Karpas-422 (cell line): ENCODE measurements around the gene RTN4RL1. TPM values are rescaled to one million over a fixed set of nuclear protein-coding genes. Genes with fewer than 3 reads are reported as not detected.

ENCODE experiments used
- DNase-seq: peaks from one replicate; pipeline ENCODE4 v3.0.0-alpha.2; 2015
- H2AFZ ChIP-seq: fragments of 200-600 bp; sonication (generic); 2 replicates; pipeline ENCODE4 v1.6.1; 2014; ENCODE audit warnings: antibody characterized with exemption, low read length, mixed read lengths
- H3K27ac ChIP-seq: fragments of 200-600 bp; sonication (generic); 2 replicates; pipeline ENCODE4 v1.5.1; 2014; ENCODE audit warnings: mild to moderate bottlenecking, low read length, moderate library complexity
- H3K27me3 ChIP-seq: fragments of 200-600 bp; sonication (generic); 2 replicates; pipeline ENCODE4 v1.6.1; 2014; ENCODE audit warnings: low read length, mixed read lengths
- H3K36me3 ChIP-seq: fragments of 200-600 bp; sonication (generic); 2 replicates; pipeline ENCODE4 v1.6.1; 2014; ENCODE audit warnings: low read length, mixed read lengths; ENCODE audit not compliant: insufficient read depth
- H3K4me1 ChIP-seq: fragments of 200-600 bp; sonication (generic); 2 replicates; pipeline ENCODE4 v1.6.1; 2014; ENCODE audit warnings: mild to moderate bottlenecking, low read length, mixed read lengths
- H3K4me2 ChIP-seq: fragments of 200-600 bp; sonication (generic); 2 replicates; pipeline ENCODE4 v1.6.1; 2014; ENCODE audit warnings: low read length, low read depth, mild to moderate bottlenecking; ENCODE audit not compliant: poor library complexity, severe bottlenecking
- H3K4me3 ChIP-seq: fragments of 200-600 bp; sonication (generic); 2 replicates; pipeline ENCODE4 v1.5.1; 2014; ENCODE audit warnings: mild to moderate bottlenecking, antibody characterized with exemption, low read length, mixed read lengths
- H3K79me2 ChIP-seq: fragments of 200-600 bp; sonication (generic); 2 replicates; pipeline ENCODE4 v1.6.1; 2014; ENCODE audit warnings: mild to moderate bottlenecking, low read length, mixed read lengths
- H3K9ac ChIP-seq: fragments of 200-600 bp; sonication (generic); 2 replicates; pipeline ENCODE4 v1.6.0; 2014; ENCODE audit warnings: low read length
- H3K9me2 ChIP-seq: fragments of 200-600 bp; sonication (generic), shearing (Covaris generic); replicated peaks from 2 replicates; pipeline ENCODE4 v1.6.0; 2014; ENCODE audit warnings: mild to moderate bottlenecking, low read length, moderate library complexity; ENCODE audit not compliant: insufficient read depth
- H3K9me3 ChIP-seq: fragments of 300-700, 200-600 bp; sonication (generic); 2 replicates; pipeline ENCODE4 v1.6.1; 2014; ENCODE audit warnings: low read length, mixed read lengths
- H4K20me1 ChIP-seq: fragments of 200-600 bp; sonication (generic); 2 replicates; pipeline ENCODE4 v1.6.1; 2014; ENCODE audit warnings: mild to moderate bottlenecking, antibody characterized with exemption, low read length, low read depth; ENCODE audit not compliant: insufficient read depth
- total RNA-seq: library from RNA; depleted of rRNA; stranded (reverse); fragments of >200 nt; shearing (Covaris generic); gene quantifications from 2 replicates; pipeline ENCODE4 v1.2.3, GENCODE V29; 2014; ENCODE audit warnings: low replicate concordance

Gene RTN4RL1
- total RNA-seq, 1 experiment from 2014 or later = 0.30 TPM

DNA sequence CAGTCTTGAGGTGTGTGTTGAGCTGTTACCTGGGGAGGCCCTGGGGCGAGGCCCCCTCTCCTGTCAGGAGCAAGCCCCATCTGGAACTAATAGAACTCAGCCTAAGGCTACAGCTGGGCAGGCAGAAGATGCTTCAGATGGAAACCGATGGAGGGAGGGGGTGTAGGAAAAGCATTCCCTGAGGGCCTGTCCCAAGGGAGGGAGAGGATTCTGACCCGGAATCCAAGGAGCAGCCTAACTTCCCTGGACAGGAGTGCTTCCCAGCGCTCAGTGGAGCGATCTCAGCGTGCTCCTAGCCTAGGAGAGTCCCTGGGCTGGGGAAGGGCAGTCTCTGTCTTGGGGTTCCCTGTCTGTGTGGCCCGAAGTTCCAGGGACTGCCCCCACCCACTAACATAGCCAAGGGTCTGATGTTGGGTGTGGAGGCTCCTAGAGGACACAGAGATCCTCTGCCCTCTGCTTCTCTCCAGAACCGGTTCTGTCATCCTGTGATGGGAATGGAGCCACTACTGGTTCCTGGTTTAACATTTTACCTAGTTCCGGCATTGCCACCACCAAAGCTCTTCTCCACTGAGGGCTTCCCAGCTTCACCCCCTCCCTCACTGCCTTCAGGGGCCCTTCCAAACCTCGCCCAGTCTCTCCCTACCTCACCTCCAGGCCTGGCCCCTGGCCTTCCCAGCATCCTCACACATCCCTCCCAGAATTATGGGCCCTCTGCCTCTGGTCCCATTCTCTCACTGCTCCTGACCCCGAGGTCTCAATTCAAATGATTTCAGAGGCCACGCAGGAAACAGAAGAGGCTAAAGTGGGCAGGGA, 58.7 kb downstream of the RTN4RL1 start:
- H3K4me3 ChIP-seq = no peak overlapping the region
- no peaks in the 10 kb centered on the region for H3K27me3 ChIP-seq
- no peaks in the 10 kb centered on the region for H4K20me1 ChIP-seq
- no peaks in the 10 kb centered on the region for H3K9me3 ChIP-seq
- no peak overlapping the region for H3K27ac ChIP-seq
- no peaks in the 10 kb centered on the region for H3K79me2 ChIP-seq
- no peaks in the 10 kb centered on the region for H3K36me3 ChIP-seq
- H3K9ac ChIP-seq = no peak overlapping the region
- H3K9me2 ChIP-seq = no peaks in the 10 kb centered on the region
- no peak overlapping the region for H3K4me2 ChIP-seq
- H3K4me1 ChIP-seq = no peaks in the 10 kb centered on the region
- H2AFZ ChIP-seq = no peak overlapping the region
- no peak for DNase-seq

DNA sequence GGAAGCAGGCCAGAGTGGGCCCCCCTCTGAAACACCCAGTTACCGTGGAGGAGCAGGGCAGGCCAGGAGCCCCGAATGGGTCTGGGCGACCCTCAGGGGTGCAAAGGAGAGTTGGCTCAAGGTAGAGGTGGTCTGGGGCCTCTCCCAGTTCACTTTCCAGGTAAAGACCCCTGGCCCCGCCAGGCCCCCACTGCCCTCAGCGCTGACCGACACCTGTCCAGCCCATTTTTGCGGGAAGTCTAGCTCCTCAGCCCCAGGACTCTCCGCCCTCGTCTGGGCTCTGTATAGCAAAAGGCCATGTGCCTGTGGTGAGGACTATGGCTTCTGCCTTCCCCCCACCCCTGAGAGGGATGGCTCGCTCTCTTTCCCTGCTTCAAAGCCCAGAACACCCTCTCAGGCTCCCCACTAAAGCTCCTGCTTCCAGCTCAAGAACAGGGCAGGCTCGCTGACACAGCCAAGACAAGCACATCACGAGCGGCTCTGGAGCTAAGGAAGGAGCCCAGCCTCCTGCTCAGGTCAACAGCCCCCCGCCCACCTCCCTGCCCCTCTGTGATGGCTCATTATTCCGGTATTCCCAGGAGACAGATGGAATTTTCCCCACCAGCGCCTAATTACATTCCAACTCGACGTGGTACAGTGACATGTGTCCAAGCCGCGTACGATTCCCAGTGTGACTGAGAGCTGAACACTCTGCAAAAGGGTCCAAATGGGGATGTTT, 59.4 kb downstream of the RTN4RL1 start:
- Histone ChIP-seq H3K27me3 (no peaks in the 10 kb centered on the region), H3K79me2 (no peaks in the 10 kb centered on the region), H3K36me3 (no peaks in the 10 kb centered on the region), H3K9me3 (no peaks in the 10 kb centered on the region), H4K20me1 (no peaks in the 10 kb centered on the region), H3K4me3 (no peak overlapping the region), H2AFZ (no peak overlapping the region), H3K4me2 (no peak overlapping the region), H3K27ac (no peak overlapping the region), H3K4me1 (no peaks in the 10 kb centered on the region), H3K9me2 (no peaks in the 10 kb centered on the region), H3K9ac (no peak overlapping the region)
- DNase-seq = no peak

DNA sequence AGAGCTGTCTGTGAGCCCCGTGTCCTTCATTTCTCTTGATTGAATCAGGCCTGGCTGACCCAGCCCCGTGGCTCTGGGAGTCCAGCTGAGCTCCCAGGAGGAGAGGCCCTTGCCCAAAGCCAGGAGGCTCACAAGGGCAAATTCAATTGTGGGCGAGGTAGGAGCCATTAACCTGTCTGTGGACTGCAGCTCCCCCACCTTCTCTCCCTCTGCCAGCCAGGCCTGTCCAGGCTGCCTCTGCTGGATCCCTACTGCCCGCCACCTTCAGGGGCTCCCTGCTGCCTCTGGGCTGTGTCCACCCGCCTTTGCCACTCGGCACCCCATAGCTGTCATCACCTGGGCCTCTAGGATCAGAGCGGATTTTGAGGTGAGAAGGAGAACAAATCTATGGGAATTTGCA, 61.9 kb downstream of the RTN4RL1 start:
- Histone ChIP-seq H3K27ac (no peak overlapping the region), H3K4me2 (no peak overlapping the region), H3K9me2 (no peaks in the 10 kb centered on the region), H4K20me1 (no peaks in the 10 kb centered on the region), H2AFZ (no peak overlapping the region), H3K79me2 (no peaks in the 10 kb centered on the region), H3K36me3 (no peaks in the 10 kb centered on the region), H3K9me3 (no peaks in the 10 kb centered on the region), H3K4me1 (no peaks in the 10 kb centered on the region), H3K4me3 (no peak overlapping the region), H3K9ac (no peak overlapping the region), H3K27me3 (no peaks in the 10 kb centered on the region)
- no peak for DNase-seq

DNA sequence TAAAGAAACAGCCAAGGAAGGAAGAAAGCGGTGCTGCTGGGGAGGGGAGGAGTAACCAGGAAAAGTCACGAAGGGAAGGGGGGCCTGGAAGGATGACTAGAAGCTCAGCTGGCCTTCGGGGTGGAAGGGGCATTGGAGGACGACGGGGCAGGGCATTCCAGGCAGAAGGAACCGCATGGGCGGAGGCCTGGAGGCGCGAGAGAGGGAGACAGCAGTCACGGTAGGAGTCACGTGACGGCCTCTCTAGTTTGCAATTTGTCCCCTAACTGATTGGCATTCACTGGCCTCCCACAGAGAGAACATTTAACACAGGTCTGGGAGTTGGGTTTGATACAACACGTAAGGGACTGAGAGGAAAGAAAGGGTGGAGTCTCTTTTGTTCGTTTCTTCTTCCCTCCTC, 63.9 kb downstream of the RTN4RL1 start:
- no peaks in the 10 kb centered on the region for H3K4me1 ChIP-seq
- H4K20me1 ChIP-seq = no peaks in the 10 kb centered on the region
- no peak overlapping the region for H3K9ac ChIP-seq
- H3K4me2 ChIP-seq = no peak overlapping the region
- DNase-seq = no peak
- no peaks in the 10 kb centered on the region for H3K79me2 ChIP-seq
- H3K9me2 ChIP-seq = no peaks in the 10 kb centered on the region
- H3K27me3 ChIP-seq = no peaks in the 10 kb centered on the region
- no peaks in the 10 kb centered on the region for H3K9me3 ChIP-seq
- H3K27ac ChIP-seq = no peak overlapping the region
- no peak overlapping the region for H2AFZ ChIP-seq
- H3K4me3 ChIP-seq = no peak overlapping the region
- no peaks in the 10 kb centered on the region for H3K36me3 ChIP-seq

DNA sequence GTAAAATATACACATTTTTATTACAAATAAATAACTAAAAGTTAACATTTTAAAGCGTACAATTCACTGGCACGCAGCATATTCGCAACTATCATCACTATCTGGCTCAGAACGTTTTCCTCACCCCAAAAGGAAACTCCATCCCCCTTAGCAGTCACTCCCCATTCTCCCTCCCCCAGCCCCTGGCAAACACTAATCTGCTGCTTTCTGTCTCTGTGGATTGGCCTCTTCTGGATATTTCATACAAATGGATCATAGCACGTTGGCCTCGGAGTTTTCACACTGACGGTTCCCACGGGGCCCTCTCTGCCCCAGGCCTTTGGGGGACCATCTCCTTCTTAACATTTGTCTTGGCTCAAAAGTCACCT, 64.6 kb downstream of the RTN4RL1 start:
- no peaks in the 10 kb centered on the region for H4K20me1 ChIP-seq
- H3K9me3 ChIP-seq = no peaks in the 10 kb centered on the region
- no peak overlapping the region for H3K27ac ChIP-seq
- no peaks in the 10 kb centered on the region for H3K79me2 ChIP-seq
- H3K4me1 ChIP-seq = no peaks in the 10 kb centered on the region
- H3K4me2 ChIP-seq = no peak overlapping the region
- H3K9ac ChIP-seq = no peak overlapping the region
- H2AFZ ChIP-seq = no peak overlapping the region
- DNase-seq = no peak
- H3K9me2 ChIP-seq = no peaks in the 10 kb centered on the region
- no peaks in the 10 kb centered on the region for H3K36me3 ChIP-seq
- no peaks in the 10 kb centered on the region for H3K27me3 ChIP-seq
- no peak overlapping the region for H3K4me3 ChIP-seq

DNA sequence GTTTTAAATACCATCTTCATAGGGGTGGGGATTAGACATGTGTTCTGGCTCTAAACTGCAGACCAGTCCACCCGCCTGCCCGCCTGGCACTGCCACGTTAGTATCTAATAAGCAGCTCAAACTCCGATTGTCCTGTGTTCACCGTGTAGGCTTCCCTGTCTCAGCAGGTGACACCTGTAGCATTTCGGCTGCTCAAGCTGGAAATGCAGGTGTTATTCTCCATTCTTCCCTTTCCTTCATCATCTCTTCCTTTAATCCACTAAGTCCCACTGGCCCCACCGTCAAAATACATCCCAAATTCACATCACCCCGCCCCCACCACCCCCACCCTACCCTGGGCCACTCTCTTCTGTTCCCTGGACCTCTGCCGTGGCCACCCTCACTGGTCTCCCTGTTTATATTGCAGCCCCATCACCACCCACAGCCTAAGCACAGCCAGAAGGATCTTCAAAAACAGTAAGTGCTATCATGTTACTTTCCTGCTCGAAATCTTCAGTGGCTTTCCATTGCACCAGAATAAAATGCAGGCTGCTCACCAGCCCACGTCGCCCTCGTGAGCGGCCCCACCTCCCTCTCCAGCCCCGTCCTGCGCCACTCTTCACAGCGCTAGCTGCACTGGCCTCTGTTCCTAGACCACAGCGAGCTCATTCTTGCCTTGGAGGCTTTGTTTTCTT, 65.1 kb downstream of the RTN4RL1 start:
- H3K36me3 ChIP-seq = no peaks in the 10 kb centered on the region
- H3K79me2 ChIP-seq = no peaks in the 10 kb centered on the region
- no peaks in the 10 kb centered on the region for H3K4me1 ChIP-seq
- no peaks in the 10 kb centered on the region for H3K9me3 ChIP-seq
- no peak overlapping the region for H3K9ac ChIP-seq
- no peak overlapping the region for H3K4me3 ChIP-seq
- H2AFZ ChIP-seq = no peak overlapping the region
- no peak overlapping the region for H3K4me2 ChIP-seq
- no peaks in the 10 kb centered on the region for H3K9me2 ChIP-seq
- no peak overlapping the region for H3K27ac ChIP-seq
- H3K27me3 ChIP-seq = no peaks in the 10 kb centered on the region
- H4K20me1 ChIP-seq = no peaks in the 10 kb centered on the region
- DNase-seq = no peak

DNA sequence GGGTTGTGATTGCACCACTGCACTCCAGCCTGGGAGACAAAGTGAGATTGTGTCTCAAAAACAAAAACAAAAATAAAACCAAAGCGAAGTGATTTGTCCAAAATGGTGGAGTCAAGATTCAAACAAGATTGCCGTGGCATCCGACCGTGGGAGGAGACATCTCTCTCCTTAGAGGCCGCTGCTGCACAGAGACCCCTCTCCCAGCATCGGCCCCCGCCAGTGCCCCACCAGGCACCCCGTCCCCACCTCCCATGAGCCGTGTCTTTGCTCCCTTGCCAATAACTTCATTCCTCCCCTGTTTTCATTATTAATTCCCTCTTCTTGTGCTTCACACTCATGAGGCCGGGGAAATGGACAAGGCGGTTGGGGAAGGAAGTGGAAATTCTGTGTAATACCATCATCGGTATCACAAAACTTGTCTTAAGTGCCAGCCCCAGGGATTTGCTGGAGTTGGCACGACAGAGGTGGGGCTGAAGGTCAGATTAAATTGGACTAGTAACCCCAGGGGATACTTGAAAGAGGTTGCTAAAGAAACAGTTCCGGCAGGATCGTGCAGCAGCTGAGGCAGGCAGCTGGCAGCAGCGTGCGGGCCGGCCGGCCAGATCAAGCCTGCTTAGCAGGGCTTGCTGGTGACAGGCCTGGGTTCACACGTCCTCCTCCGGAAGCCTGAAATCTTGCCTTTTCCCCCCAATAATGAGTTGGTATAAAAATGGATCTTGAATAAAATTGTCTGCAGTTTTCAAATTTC, 66.8 kb downstream of the RTN4RL1 start:
- H3K79me2 ChIP-seq = no peaks in the 10 kb centered on the region
- no peaks in the 10 kb centered on the region for H3K27me3 ChIP-seq
- no peak overlapping the region for H2AFZ ChIP-seq
- H3K4me1 ChIP-seq = no peaks in the 10 kb centered on the region
- no peaks in the 10 kb centered on the region for H3K36me3 ChIP-seq
- no peaks in the 10 kb centered on the region for H3K9me2 ChIP-seq
- no peak overlapping the region for H3K4me2 ChIP-seq
- no peaks in the 10 kb centered on the region for H3K9me3 ChIP-seq
- no peak overlapping the region for H3K27ac ChIP-seq
- DNase-seq = no peak
- H3K9ac ChIP-seq = no peak overlapping the region
- H3K4me3 ChIP-seq = no peak overlapping the region
- no peaks in the 10 kb centered on the region for H4K20me1 ChIP-seq

DNA sequence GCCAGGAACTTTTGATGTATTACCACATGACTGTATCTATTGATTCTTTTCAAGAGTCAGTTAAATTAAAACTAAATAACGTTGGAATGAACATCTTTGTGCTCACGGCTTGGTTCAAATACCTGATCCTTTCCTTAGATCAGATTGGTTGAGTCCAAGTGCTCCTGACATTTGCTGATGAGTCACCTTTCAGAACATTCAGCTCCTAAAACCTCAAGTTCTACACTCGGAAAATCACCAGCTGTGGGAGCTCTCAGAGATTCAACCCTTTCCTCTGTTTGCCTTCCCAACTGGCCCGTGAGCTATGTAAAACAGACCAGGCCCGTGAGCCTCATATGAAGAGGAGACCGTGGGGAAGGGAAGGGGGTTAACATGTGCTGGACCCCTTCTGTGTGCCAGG, 68.1 kb downstream of the RTN4RL1 start:
- DNase-seq = no peak
- no peaks in the 10 kb centered on the region for H3K36me3 ChIP-seq

More for the DNA sequence above, 68.1 kb downstream of the RTN4RL1 start:
- Histone ChIP-seq H3K9me3 (no peaks in the 10 kb centered on the region), H4K20me1 (no peaks in the 10 kb centered on the region), H3K9ac (no peak overlapping the region), H2AFZ (no peak overlapping the region), H3K79me2 (no peaks in the 10 kb centered on the region), H3K9me2 (no peaks in the 10 kb centered on the region), H3K4me2 (no peak overlapping the region), H3K4me1 (no peaks in the 10 kb centered on the region), H3K4me3 (no peak overlapping the region), H3K27me3 (no peaks in the 10 kb centered on the region), H3K27ac (no peak overlapping the region)
